Testis (tissue), 3 donors: ENCODE data around the gene ERLIN1. TPM values are rescaled to one million over a fixed set of nuclear protein-coding genes. Genes with fewer than 3 reads are reported as not detected.

Experiments used
- DNase-seq: peaks from one replicate; pipeline ENCODE4 v3.0.0-alpha.2; 2019
- H3K27ac ChIP-seq, 2 donors: fragments of 200-600 bp; sonication (generic); one replicate each; pipeline ENCODE4 v1.5.1; 2019
- H3K27me3 ChIP-seq: fragments of 200-600 bp; sonication (generic); one replicate; pipeline ENCODE4 v1.5.1; 2019
- H3K36me3 ChIP-seq: fragments of 200-600 bp; sonication (generic); one replicate; pipeline ENCODE4 v1.5.1; 2017; ENCODE audit warnings: low read depth; ENCODE audit errors: missing control alignments
- H3K4me1 ChIP-seq: fragments of 200-600 bp; sonication (generic); one replicate; pipeline ENCODE4 v1.5.1; 2019
- H3K4me3 ChIP-seq, 2 donors: fragments of 200-600 bp; sonication (generic); one replicate each; pipeline ENCODE4 v1.5.1; 2017 to 2019
- H3K9me3 ChIP-seq: fragments of 200-600 bp; sonication (generic); one replicate; pipeline ENCODE4 v1.5.1; 2017
- CTCF ChIP-seq, 3 experiments: fragments of 450-650 bp in 2 of 3; fragments of 200-600 bp in 1 of 3; sonication (generic) in 1 of 3; IDR thresholded peaks; one replicate each; pipeline ENCODE4 v1.5.1; 2016 to 2019; ENCODE audit warnings: antibody characterized with exemption in 3 of 3, mild to moderate bottlenecking in 2 of 3, moderate library complexity in 1 of 3
- POLR2A ChIP-seq: fragments of 450-650 bp; IDR thresholded peaks from one replicate; pipeline ENCODE4 v1.6.1; 2017; ENCODE audit warnings: antibody characterized with exemption, mild to moderate bottlenecking, moderate library complexity
- WGBS, 2 donors: methylation state at CpG; one replicate each; pipeline ENCODE4 v1.1.5; 2018; 5-methylcytosine and 5-hydroxymethylcytosine counted together
- intact Hi-C: fragments of 100-400 bp; cut with DNase I; formaldehyde crosslinking; loops from one replicate; pipeline ENCODE4 v1.15.1; 2023; ENCODE audit warnings: low total_unique reads
- polyA plus RNA-seq: library from polyadenylated mRNA; stranded (reverse); fragments of 350-450 nt; fragmentation: Illumina TruSeq; extraction: RNeasy Lipid Tissue Mini Kit (QIAGEN cat#74804); gene quantifications from one replicate; pipeline ENCODE4 v1.2.3, GENCODE V29; 2014; ENCODE audit warnings: low read depth, low replicate concordance; ENCODE audit not compliant: insufficient read depth
- total RNA-seq, 2 donors: library from RNA; depleted of rRNA; stranded (reverse); fragments of >200 nt; gene quantifications; one replicate each; pipeline ENCODE4 v1.2.3, GENCODE V29; 2016

Gene ERLIN1
- total and polyA plus RNA-seq, 3 donors from 2014 or later: 27.9 to 62.7 (median 32.5) TPM

- H3K4me3 ChIP-seq: no peak overlapping the region
- no peak overlapping the region for H3K27ac ChIP-seq
- no peaks in the 10 kb centered on the region for H3K27me3 ChIP-seq
- H3K4me1 ChIP-seq: no peaks in the 10 kb centered on the region
- WGBS, 2 donors: 68 to 70% methylated on average over 6 of the region's 6 CpGs
- no peaks in the 10 kb centered on the region for H3K36me3 ChIP-seq
- intact Hi-C loops: no loop called here
- no peak for TF ChIP-seq POLR2A
- H3K9me3 ChIP-seq: no peaks in the 10 kb centered on the region
- DNase-seq: no peak
Measured at GRCh38 chr10:100101192-100102076, 84.4 kb downstream of the ERLIN1 start.

GRCh38 chr10:100100651-100101184 lies 85.1 kb downstream of the ERLIN1 start:
- intact Hi-C loops: no loop called here
- Histone ChIP-seq H3K4me3 (no peak overlapping the region), H3K27me3 (no peaks in the 10 kb centered on the region), H3K36me3 (no peaks in the 10 kb centered on the region), H3K9me3 (no peaks in the 10 kb centered on the region), H3K27ac (no peak overlapping the region), H3K4me1 (no peaks in the 10 kb centered on the region)
- TF ChIP-seq CTCF (IDR thresholded peaks at IDR 0.05) (no peak), POLR2A (no peak)
- 66 to 70% methylated on average over 6 of the region's 6 CpGs for WGBS, 2 donors
- no peak for DNase-seq

Other genes with a start within 250 kb of the ERLIN1 start
- 10 to 100 TPM; 33.4 to 36.0 TPM for gene DNMBP, start 176.1 kb downstream of the ERLIN1 start, total RNA-seq
- gene DNMBP, start 176.1 kb downstream of the ERLIN1 start, polyA plus RNA-seq: 20.8 TPM
- gene CPN1, start 104.2 kb downstream of the ERLIN1 start, total RNA-seq: 1 to 10 TPM in 1 of 2 donors, under 1 TPM in 1; 0.87 to 2.7 TPM
- 2.4 TPM for gene CPN1, start 104.2 kb downstream of the ERLIN1 start, polyA plus RNA-seq
- gene CHUK, start 43.6 kb upstream of the ERLIN1 start, total RNA-seq: 10 to 100 TPM; 15.2 to 16.2 TPM
- 16.7 TPM for gene CHUK, start 43.6 kb upstream of the ERLIN1 start, polyA plus RNA-seq
- gene CWF19L1, start 81.6 kb upstream of the ERLIN1 start, total RNA-seq: 10 to 100 TPM; 27.0 to 32.9 TPM
- gene CWF19L1, start 81.6 kb upstream of the ERLIN1 start, polyA plus RNA-seq: 34.8 TPM
- gene BLOC1S2, start 100.7 kb upstream of the ERLIN1 start, total RNA-seq: 10 to 100 TPM; 23.3 to 35.5 TPM
- gene BLOC1S2, start 100.7 kb upstream of the ERLIN1 start, polyA plus RNA-seq: 49.2 TPM
- 1 to 10 TPM in 1 of 2 donors, under 1 TPM in 1; 0.99 to 1.6 TPM for gene PKD2L1, start 144.2 kb upstream of the ERLIN1 start, total RNA-seq
- 4.7 TPM for gene PKD2L1, start 144.2 kb upstream of the ERLIN1 start, polyA plus RNA-seq
- gene SCD, start 161.2 kb upstream of the ERLIN1 start, total RNA-seq: 100 to 1,000 TPM; 147 to 196 TPM
- gene SCD, start 161.2 kb upstream of the ERLIN1 start, polyA plus RNA-seq: 121 TPM